SK-N-SH treated with all-trans-retinoic acid at 6 μM for 48 hours (cell line): ENCODE measurements around the gene MAP3K20.
A peak's percentile ranks its signal among the peaks of the same experiment; 100 is the strongest.

Experiments
- ATAC-seq: fragments of 200-7000 bp; cut with Tn5 transposase; 3 replicates; pipeline ENCODE4 v1.9.1; 2020; ENCODE audit warnings: mild to moderate bottlenecking, moderate library complexity
- ARNTL ChIP-seq: fragments of 450-650 bp; formaldehyde crosslinking; IDR thresholded peaks from 2 replicates; pipeline ENCODE4 v1.5.0; 2020; ENCODE audit warnings: low read depth, mild to moderate bottlenecking, moderate library complexity, borderline replicate concordance
- BACH2 ChIP-seq: fragments of 250-450 bp; sonication (Bioruptor Pico); IDR thresholded peaks from 2 replicates; pipeline ENCODE4 v1.9.0; 2021; ENCODE audit warnings: mild to moderate bottlenecking, borderline replicate concordance
- CSDC2 ChIP-seq: fragments of 250-450 bp; sonication (Bioruptor Pico); IDR thresholded peaks from 2 replicates; pipeline ENCODE4 v1.5.0; 2020; ENCODE audit warnings: mild to moderate bottlenecking, moderate library complexity
- ESRRG ChIP-seq: fragments of 250-450 bp; sonication (Bioruptor Pico); IDR thresholded peaks from 2 replicates; pipeline ENCODE4 v1.6.1; 2021; ENCODE audit warnings: mild to moderate bottlenecking
- GLIS3 ChIP-seq: fragments of 250-450 bp; sonication (Bioruptor Pico); IDR thresholded peaks from 2 replicates; pipeline ENCODE4 v1.5.0; 2020; ENCODE audit warnings: mild to moderate bottlenecking, moderate library complexity
- ISL1 ChIP-seq: fragments of 250-450 bp; sonication (Bioruptor Pico); IDR thresholded peaks from 2 replicates; pipeline ENCODE4 v2.1.2; 2022; ENCODE audit warnings: mild to moderate bottlenecking, moderate library complexity
- OSR1 ChIP-seq: fragments of 250-450 bp; sonication (Bioruptor Pico); IDR thresholded peaks from 2 replicates; pipeline ENCODE4 v1.8.0; 2022; ENCODE audit warnings: moderate library complexity, mild to moderate bottlenecking, inconsistent platforms
- PPARA ChIP-seq: fragments of 250-450 bp; sonication (Bioruptor Pico); IDR thresholded peaks from 2 replicates; pipeline ENCODE4 v1.5.0; 2020; ENCODE audit warnings: mild to moderate bottlenecking, borderline replicate concordance
- RARB ChIP-seq: fragments of 250-450 bp; sonication (Bioruptor Pico); IDR thresholded peaks from 2 replicates; pipeline ENCODE4 v1.8.0; 2021; ENCODE audit warnings: mild to moderate bottlenecking, moderate library complexity
- SNAI2 ChIP-seq: fragments of 250-450 bp; sonication (Bioruptor Pico); IDR thresholded peaks from 2 replicates; pipeline ENCODE4 v1.5.0; 2020; ENCODE audit warnings: mild to moderate bottlenecking, moderate library complexity
- TCF4 ChIP-seq: fragments of 250-450 bp; sonication (Bioruptor Pico); IDR thresholded peaks from 2 replicates; pipeline ENCODE4 v1.8.0; 2021; ENCODE audit warnings: mild to moderate bottlenecking, moderate library complexity, borderline replicate concordance
- TOX ChIP-seq: fragments of 250-450 bp; sonication (Bioruptor Pico); IDR thresholded peaks from 2 replicates; pipeline ENCODE4 v1.8.0; 2021; ENCODE audit warnings: mild to moderate bottlenecking, moderate library complexity, borderline replicate concordance
- ZC3H10 ChIP-seq: fragments of 250-450 bp; sonication (Bioruptor Pico); IDR thresholded peaks from 2 replicates; pipeline ENCODE4 v1.5.1; 2021; ENCODE audit warnings: mild to moderate bottlenecking, moderate library complexity
- ZFP3 ChIP-seq: fragments of 250-450 bp; sonication (Bioruptor Pico); IDR thresholded peaks from 2 replicates; pipeline ENCODE4 v1.5.0; 2020; ENCODE audit warnings: mild to moderate bottlenecking, moderate library complexity
- ZFP30 ChIP-seq: fragments of 450-650 bp; formaldehyde crosslinking; IDR thresholded peaks from 2 replicates; pipeline ENCODE4 v1.5.0; 2022; ENCODE audit warnings: mild to moderate bottlenecking, moderate library complexity
- ZNF565 ChIP-seq: fragments of 450-650 bp; formaldehyde crosslinking; conservative IDR thresholded peaks from 2 replicates; pipeline ENCODE4 v1.5.0; 2020; ENCODE audit warnings: low read depth, mild to moderate bottlenecking, moderate library complexity
- ZNF70 ChIP-seq: fragments of 450-650 bp; formaldehyde crosslinking; IDR thresholded peaks from 2 replicates; pipeline ENCODE4 v1.5.0; 2020; ENCODE audit warnings: mild to moderate bottlenecking, moderate library complexity
- ZNF8 ChIP-seq: fragments of 450-650 bp; formaldehyde crosslinking; IDR thresholded peaks from 2 replicates; pipeline ENCODE4 v1.5.0; 2020; ENCODE audit warnings: mild to moderate bottlenecking, moderate library complexity
- TF ChIP-seq, protein P1 (sequence below): fragments of 250-450 bp; sonication (Bioruptor Pico); IDR thresholded peaks from 2 replicates; pipeline ENCODE4 v1.8.0; 2021; ENCODE audit warnings: low read depth, mild to moderate bottlenecking, moderate library complexity, borderline replicate concordance
- TF ChIP-seq, protein P2 (sequence below): fragments of 250-450 bp; sonication (Bioruptor Pico); IDR thresholded peaks from 2 replicates; pipeline ENCODE4 v1.8.0; 2020; ENCODE audit warnings: mild to moderate bottlenecking, moderate library complexity, borderline replicate concordance
- TF ChIP-seq, protein P3 (sequence below): fragments of 250-450 bp; sonication (Bioruptor Pico); IDR thresholded peaks from 2 replicates; pipeline ENCODE4 v1.5.1; 2021; ENCODE audit warnings: mild to moderate bottlenecking, moderate library complexity
- TF ChIP-seq, protein P4 (sequence below): fragments of 250-450 bp; sonication (Bioruptor Pico); IDR thresholded peaks from 2 replicates; pipeline ENCODE4 v1.5.0; 2020; ENCODE audit warnings: mild to moderate bottlenecking, moderate library complexity
- TF ChIP-seq, protein P5 (sequence below): fragments of 250-450 bp; sonication (Bioruptor Pico); IDR thresholded peaks from 2 replicates; pipeline ENCODE4 v1.5.1; 2020; ENCODE audit warnings: low read depth, mild to moderate bottlenecking, moderate library complexity

Gene MAP3K20

DNA sequence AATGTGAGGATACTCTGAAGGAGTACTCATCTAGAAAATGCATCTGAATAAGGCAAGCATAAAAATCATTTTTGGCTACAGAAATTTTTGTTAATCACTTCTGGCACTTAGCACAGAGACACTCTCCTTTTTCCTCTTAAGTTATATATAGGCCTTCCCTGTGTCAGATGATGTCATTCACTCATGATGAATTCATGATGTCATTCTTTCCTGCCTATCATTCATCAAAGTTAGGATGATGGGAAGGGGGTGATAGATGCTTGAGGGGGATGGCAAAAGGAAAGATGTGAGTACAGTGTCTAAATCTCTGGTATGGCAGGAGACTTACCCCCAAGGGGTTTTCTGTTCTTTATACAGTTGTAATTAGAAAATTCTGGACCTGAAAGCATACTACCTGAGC is 42.0 kb downstream of the MAP3K20 start:
- ATAC-seq: no peak
- TF ChIP-seq TCF4 (CRISPR knock-in tag) (no peak), RARB (CRISPR knock-in tag) (no peak), ESRRG (no peak)
- TF ChIP-seq, all 23 proteins: peak for 0

DNA sequence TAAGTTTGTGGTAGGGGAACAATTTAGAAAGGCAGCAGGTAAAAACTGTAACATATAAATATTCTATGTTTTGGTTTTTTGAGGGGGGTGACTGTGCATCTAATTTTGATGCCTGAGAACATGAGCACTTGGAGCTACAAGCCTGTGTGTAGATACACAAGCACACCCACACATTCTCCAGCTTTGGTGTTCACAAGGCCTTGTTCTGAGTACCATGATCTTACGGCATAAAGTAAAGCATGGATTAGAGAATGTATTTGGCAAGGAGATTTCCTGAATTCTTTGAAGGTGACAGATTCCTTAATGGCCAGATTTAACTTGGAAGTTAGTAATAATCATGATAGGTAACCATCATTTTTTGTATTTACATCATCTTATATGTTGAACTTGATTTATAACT is 42.7 kb downstream of the MAP3K20 start:
- no peak for ATAC-seq
- TF ChIP-seq ARNTL (CRISPR knock-in tag) (no peak), ESRRG (no peak), TOX (CRISPR knock-in tag) (no peak), ZNF8 (no peak), ZFP3 (CRISPR knock-in tag) (no peak), ZC3H10 (no peak), RARB (CRISPR knock-in tag) (no peak), CSDC2 (no peak), SNAI2 (no peak), BACH2 (CRISPR knock-in tag) (no peak), ZFP30 (no peak), OSR1 (CRISPR knock-in tag) (no peak), GLIS3 (CRISPR knock-in tag) (no peak), PPARA (CRISPR knock-in tag) (no peak), ZNF70 (CRISPR knock-in tag) (no peak)
- TF ChIP-seq, protein P1, sequence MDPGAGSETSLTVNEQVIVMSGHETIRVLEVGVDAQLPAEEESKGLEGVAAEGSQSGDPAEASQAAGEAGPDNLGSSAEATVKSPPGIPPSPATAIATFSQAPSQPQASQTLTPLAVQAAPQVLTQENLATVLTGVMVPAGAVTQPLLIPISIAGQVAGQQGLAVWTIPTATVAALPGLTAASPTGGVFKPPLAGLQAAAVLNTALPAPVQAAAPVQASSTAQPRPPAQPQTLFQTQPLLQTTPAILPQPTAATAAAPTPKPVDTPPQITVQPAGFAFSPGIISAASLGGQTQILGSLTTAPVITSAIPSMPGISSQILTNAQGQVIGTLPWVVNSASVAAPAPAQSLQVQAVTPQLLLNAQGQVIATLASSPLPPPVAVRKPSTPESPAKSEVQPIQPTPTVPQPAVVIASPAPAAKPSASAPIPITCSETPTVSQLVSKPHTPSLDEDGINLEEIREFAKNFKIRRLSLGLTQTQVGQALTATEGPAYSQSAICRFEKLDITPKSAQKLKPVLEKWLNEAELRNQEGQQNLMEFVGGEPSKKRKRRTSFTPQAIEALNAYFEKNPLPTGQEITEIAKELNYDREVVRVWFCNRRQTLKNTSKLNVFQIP (CRISPR knock-in tag): no peak
- TF ChIP-seq, protein P2, sequence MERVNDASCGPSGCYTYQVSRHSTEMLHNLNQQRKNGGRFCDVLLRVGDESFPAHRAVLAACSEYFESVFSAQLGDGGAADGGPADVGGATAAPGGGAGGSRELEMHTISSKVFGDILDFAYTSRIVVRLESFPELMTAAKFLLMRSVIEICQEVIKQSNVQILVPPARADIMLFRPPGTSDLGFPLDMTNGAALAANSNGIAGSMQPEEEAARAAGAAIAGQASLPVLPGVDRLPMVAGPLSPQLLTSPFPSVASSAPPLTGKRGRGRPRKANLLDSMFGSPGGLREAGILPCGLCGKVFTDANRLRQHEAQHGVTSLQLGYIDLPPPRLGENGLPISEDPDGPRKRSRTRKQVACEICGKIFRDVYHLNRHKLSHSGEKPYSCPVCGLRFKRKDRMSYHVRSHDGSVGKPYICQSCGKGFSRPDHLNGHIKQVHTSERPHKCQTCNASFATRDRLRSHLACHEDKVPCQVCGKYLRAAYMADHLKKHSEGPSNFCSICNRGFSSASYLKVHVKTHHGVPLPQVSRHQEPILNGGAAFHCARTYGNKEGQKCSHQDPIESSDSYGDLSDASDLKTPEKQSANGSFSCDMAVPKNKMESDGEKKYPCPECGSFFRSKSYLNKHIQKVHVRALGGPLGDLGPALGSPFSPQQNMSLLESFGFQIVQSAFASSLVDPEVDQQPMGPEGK (CRISPR knock-in tag): no peak
- TF ChIP-seq, protein P3, sequence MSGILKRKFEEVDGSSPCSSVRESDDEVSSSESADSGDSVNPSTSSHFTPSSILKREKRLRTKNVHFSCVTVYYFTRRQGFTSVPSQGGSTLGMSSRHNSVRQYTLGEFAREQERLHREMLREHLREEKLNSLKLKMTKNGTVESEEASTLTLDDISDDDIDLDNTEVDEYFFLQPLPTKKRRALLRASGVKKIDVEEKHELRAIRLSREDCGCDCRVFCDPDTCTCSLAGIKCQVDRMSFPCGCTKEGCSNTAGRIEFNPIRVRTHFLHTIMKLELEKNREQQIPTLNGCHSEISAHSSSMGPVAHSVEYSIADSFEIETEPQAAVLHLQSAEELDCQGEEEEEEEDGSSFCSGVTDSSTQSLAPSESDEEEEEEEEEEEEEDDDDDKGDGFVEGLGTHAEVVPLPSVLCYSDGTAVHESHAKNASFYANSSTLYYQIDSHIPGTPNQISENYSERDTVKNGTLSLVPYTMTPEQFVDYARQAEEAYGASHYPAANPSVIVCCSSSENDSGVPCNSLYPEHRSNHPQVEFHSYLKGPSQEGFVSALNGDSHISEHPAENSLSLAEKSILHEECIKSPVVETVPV (CRISPR knock-in tag): no peak
- TF ChIP-seq, all 23 proteins: peak for 0

DNA sequence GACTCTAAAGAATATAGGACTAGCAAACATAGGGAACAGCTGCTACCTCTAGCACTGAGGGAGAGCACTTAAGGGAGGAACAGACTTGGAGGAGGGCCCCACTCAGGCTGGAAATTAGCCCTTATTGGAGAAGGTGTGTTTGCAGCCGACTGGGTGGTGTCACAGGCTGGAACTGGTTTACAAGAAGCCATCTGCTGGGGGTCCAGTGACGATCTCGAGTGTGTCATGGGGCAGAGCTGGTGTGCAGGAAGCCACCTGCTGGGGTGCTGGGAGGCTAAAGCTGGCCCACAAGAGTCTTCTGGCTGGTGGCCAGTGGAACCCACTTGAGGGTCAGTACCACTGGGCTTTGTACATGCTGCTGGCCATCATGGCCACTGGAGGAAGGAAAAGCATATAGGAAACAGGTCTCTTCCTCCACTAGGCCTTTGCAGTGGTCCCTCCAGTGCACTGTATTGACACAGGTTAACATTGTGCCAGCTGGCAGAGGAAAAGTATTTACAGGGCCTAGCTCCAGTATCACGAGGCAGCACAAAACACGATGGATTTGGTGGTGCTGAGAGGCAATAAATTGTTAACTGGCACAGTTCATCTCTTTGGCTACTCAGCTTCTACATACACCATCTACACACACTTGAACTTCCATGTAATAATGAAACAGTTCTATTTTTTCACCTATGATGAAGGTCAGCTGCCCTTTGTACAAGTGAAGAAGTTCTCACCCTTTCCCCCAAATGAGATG is 43.6 kb downstream of the MAP3K20 start:
- peak; percentile 28; the same call in 2 of the 3 replicates for ATAC-seq
- no peak for TF ChIP-seq TOX (CRISPR knock-in tag)
- TF ChIP-seq SNAI2: no peak
- TF ChIP-seq ZNF8: no peak
- no peak for TF ChIP-seq BACH2 (CRISPR knock-in tag)
- TF ChIP-seq ZC3H10: no peak
- no peak for TF ChIP-seq ESRRG
- TF ChIP-seq ZFP30: no peak
- TF ChIP-seq, protein P4, sequence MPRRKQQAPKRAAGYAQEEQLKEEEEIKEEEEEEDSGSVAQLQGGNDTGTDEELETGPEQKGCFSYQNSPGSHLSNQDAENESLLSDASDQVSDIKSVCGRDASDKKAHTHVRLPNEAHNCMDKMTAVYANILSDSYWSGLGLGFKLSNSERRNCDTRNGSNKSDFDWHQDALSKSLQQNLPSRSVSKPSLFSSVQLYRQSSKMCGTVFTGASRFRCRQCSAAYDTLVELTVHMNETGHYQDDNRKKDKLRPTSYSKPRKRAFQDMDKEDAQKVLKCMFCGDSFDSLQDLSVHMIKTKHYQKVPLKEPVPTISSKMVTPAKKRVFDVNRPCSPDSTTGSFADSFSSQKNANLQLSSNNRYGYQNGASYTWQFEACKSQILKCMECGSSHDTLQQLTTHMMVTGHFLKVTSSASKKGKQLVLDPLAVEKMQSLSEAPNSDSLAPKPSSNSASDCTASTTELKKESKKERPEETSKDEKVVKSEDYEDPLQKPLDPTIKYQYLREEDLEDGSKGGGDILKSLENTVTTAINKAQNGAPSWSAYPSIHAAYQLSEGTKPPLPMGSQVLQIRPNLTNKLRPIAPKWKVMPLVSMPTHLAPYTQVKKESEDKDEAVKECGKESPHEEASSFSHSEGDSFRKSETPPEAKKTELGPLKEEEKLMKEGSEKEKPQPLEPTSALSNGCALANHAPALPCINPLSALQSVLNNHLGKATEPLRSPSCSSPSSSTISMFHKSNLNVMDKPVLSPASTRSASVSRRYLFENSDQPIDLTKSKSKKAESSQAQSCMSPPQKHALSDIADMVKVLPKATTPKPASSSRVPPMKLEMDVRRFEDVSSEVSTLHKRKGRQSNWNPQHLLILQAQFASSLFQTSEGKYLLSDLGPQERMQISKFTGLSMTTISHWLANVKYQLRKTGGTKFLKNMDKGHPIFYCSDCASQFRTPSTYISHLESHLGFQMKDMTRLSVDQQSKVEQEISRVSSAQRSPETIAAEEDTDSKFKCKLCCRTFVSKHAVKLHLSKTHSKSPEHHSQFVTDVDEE (CRISPR knock-in tag): no peak
- no peak for TF ChIP-seq ZNF565 (CRISPR knock-in tag)
- TF ChIP-seq CSDC2: no peak
- TF ChIP-seq RARB (CRISPR knock-in tag): no peak
- TF ChIP-seq ZNF70 (CRISPR knock-in tag): no peak
- no peak for TF ChIP-seq ARNTL (CRISPR knock-in tag)
- no peak for TF ChIP-seq PPARA (CRISPR knock-in tag)
- TF ChIP-seq TCF4 (CRISPR knock-in tag): no peak
- TF ChIP-seq, protein P5, sequence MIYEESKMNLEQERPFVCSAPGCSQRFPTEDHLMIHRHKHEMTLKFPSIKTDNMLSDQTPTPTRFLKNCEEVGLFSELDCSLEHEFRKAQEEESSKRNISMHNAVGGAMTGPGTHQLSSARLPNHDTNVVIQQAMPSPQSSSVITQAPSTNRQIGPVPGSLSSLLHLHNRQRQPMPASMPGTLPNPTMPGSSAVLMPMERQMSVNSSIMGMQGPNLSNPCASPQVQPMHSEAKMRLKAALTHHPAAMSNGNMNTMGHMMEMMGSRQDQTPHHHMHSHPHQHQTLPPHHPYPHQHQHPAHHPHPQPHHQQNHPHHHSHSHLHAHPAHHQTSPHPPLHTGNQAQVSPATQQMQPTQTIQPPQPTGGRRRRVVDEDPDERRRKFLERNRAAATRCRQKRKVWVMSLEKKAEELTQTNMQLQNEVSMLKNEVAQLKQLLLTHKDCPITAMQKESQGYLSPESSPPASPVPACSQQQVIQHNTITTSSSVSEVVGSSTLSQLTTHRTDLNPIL: no peak
- TF ChIP-seq OSR1 (CRISPR knock-in tag): no peak
- no peak for TF ChIP-seq ISL1 (CRISPR knock-in tag)
- no peak for TF ChIP-seq GLIS3 (CRISPR knock-in tag)
- TF ChIP-seq, all 23 proteins: peak for 0
